ENCODE results near the gene SPATA2L.

Gene SPATA2L

GRCh38 chr16:89741342-89742014 lies 40.0 kb upstream of the SPATA2L start:
- H3K27ac ChIP-seq = no peak overlapping the region
- H3K4me3 ChIP-seq = no peak overlapping the region
- TF ChIP-seq CTCF (IDR thresholded peaks at IDR 0.05) = no peak
- DNase-seq (ENCODE audit: low spot score) = no peak

- H3K27ac ChIP-seq = no peak overlapping the region
- TF ChIP-seq CTCF (IDR thresholded peaks at IDR 0.05) = no peak
- no peak overlapping the region for H3K4me3 ChIP-seq
Observed at GRCh38 chr16:89739383-89739782, 37.9 kb upstream of the SPATA2L start.

GRCh38 chr16:89738538-89739317 lies 37.2 kb upstream of the SPATA2L start:
- no peak overlapping the region for H3K27ac ChIP-seq
- H3K4me3 ChIP-seq = no peak overlapping the region
- TF ChIP-seq CTCF (IDR thresholded peaks at IDR 0.05) = no peak
- no peak for DNase-seq (ENCODE audit: low spot score)

More at GRCh38 chr16:89739383-89739782, 37.9 kb upstream of the SPATA2L start:
- no peak for DNase-seq (ENCODE audit: low spot score)

- no peak for DNase-seq (ENCODE audit: low spot score)
- Histone ChIP-seq H3K4me3 (no peak overlapping the region), H3K27ac (no peak overlapping the region)
- no peak for TF ChIP-seq CTCF (IDR thresholded peaks at IDR 0.05)
Observed at GRCh38 chr16:89738072-89738377, 36.5 kb upstream of the SPATA2L start.

- no peak for DNase-seq (ENCODE audit: low spot score)
- TF ChIP-seq CTCF (IDR thresholded peaks at IDR 0.05) = no peak
- no peak overlapping the region for H3K4me3 ChIP-seq
- no peak overlapping the region for H3K27ac ChIP-seq
Observed at GRCh38 chr16:89737341-89738071, 36.0 kb upstream of the SPATA2L start.

GRCh38 chr16:89736554-89736953 lies 35.0 kb upstream of the SPATA2L start:
- no peak overlapping the region for H3K27ac ChIP-seq
- TF ChIP-seq CTCF (IDR thresholded peaks at IDR 0.05) = no peak
- DNase-seq (ENCODE audit: low spot score) = no peak
- no peak overlapping the region for H3K4me3 ChIP-seq
